A673 (cell line): ENCODE data around the gene PCDHA2. TPM values are rescaled to one million over a fixed set of nuclear protein-coding genes. Genes with fewer than 3 reads are reported as not detected.
"Not testable (repeated sequence)": the region's sequence is repeated elsewhere in the genome, so short reads cannot be mapped to it uniquely, and the experiment has no call there.

Experiments
- BruUV-seq: library from RNA; stranded (reverse); fragments of 400-500 nt; replicated peaks from 2 replicates; lab custom pipeline; 2021; lab: Mats Ljungman, UMichigan
- CTCF ChIA-PET: fragments of 300-600 bp; sonication (Branson Sonifier 250); formaldehyde crosslinking; loops from one replicate; lab custom pipeline; 2022; ENCODE audit warnings: antibody characterized with exemption; lab: Charles Lee
- POLR2A ChIA-PET: fragments of 300-600 bp; sonication (Branson Sonifier 250); formaldehyde crosslinking; loops from one replicate; lab custom pipeline; 2022; ENCODE audit warnings: antibody characterized with exemption; ENCODE audit not compliant: low non-redundant PET; lab: Charles Lee
- DNase-seq: peaks from one replicate; pipeline ENCODE4 v3.0.0-alpha.2; 2015; ENCODE audit warnings: low spot score
- H3K27ac ChIP-seq: fragments of 200-600 bp; sonication (generic); 2 replicates; pipeline ENCODE4 v1.5.1; 2016; ENCODE audit warnings: mixed run types, low read depth, mild to moderate bottlenecking, mixed read lengths, antibody characterized with exemption, low read length; ENCODE audit not compliant: poor library complexity, severe bottlenecking
- H3K27me3 ChIP-seq: fragments of 200-600 bp; sonication (generic); replicated peaks from 2 replicates; pipeline ENCODE4 v1.6.1; 2017; ENCODE audit warnings: mixed run types, low read depth, mild to moderate bottlenecking, mixed read lengths, antibody characterized with exemption, low read length; ENCODE audit not compliant: insufficient read depth, poor library complexity
- H3K36me3 ChIP-seq: fragments of 200-600 bp; sonication (generic); 2 replicates; pipeline ENCODE4 v1.6.1; 2016; ENCODE audit warnings: mixed run types, mild to moderate bottlenecking, mixed read lengths, antibody characterized with exemption, low read length; ENCODE audit not compliant: insufficient read depth, poor library complexity, severe bottlenecking
- H3K4me1 ChIP-seq: fragments of 200-600 bp; sonication (generic); 2 replicates; pipeline ENCODE4 v1.6.1; 2017; ENCODE audit warnings: mixed run types, mild to moderate bottlenecking, mixed read lengths, antibody characterized with exemption, low read length; ENCODE audit not compliant: insufficient read depth, poor library complexity, severe bottlenecking
- H3K4me3 ChIP-seq: fragments of 200-600 bp; sonication (generic); 2 replicates; pipeline ENCODE4 v1.5.1; 2016; ENCODE audit warnings: low read depth, mixed run types, mild to moderate bottlenecking, mixed read lengths, low read length; ENCODE audit not compliant: poor library complexity, severe bottlenecking
- H3K9me3 ChIP-seq: fragments of 200-600 bp; sonication (generic); 2 replicates; pipeline ENCODE4 v1.6.1; 2016; ENCODE audit warnings: mixed run types, low read depth, mild to moderate bottlenecking, mixed read lengths, antibody characterized with exemption, low read length; ENCODE audit not compliant: poor library complexity, severe bottlenecking
- CTCF ChIP-seq: fragments of 300-800, 200-600 bp; sonication (generic); conservative IDR thresholded peaks from 2 replicates; pipeline ENCODE4 v1.5.1; 2017; ENCODE audit warnings: low read depth, mild to moderate bottlenecking, antibody characterized with exemption, low read length, moderate library complexity, mixed read lengths
- EZH2 ChIP-seq: fragments of 200-600 bp; sonication (generic); IDR thresholded peaks from 2 replicates; pipeline ENCODE4 v1.6.1; 2017; ENCODE audit warnings: borderline replicate concordance, low read depth, mild to moderate bottlenecking, mixed read lengths, antibody characterized with exemption, low read length; ENCODE audit not compliant: poor library complexity, severe bottlenecking
- intact Hi-C: fragments of 100-400 bp; cut with micrococcal nuclease; formaldehyde crosslinking; loops from one replicate; pipeline ENCODE4 v1.10.0; 2022; ENCODE audit not compliant: unreplicated experiment
- total RNA-seq: library from RNA; stranded (reverse); gene quantifications from 2 replicates; pipeline ENCODE4 v1.2.3, GENCODE V29; 2021

Gene PCDHA2
- total RNA-seq, 1 experiment from 2014 or later, result 0.06 TPM

GRCh38 chr5:140806834-140807775 lies 12.5 kb downstream of the PCDHA2 start, which contains the start of gene PCDHA4:
Gene PCDHA4, plus strand, starts transcription at chr5:140807068.
- H3K4me3 ChIP-seq, result no peak within 1 kb of the TSS
- no peak for TF ChIP-seq EZH2
- TF ChIP-seq CTCF, result peak; percentile 64
- intact Hi-C loops, result no loop called here
- no peaks in the 10 kb centered on the region for H3K36me3 ChIP-seq
- peak; percentile 59 for DNase-seq
- CTCF ChIA-PET, result interaction anchor here (0.7 kb wide), 1 partner anchor 10 kb away, joined by 3 read pairs; no protein-coding TSS in a partner anchor
- H3K27me3 ChIP-seq, result no peaks in the 10 kb centered on the region
- no peaks in the 10 kb centered on the region for H3K4me1 ChIP-seq
- POLR2A ChIA-PET, result no interaction called here
- no TSS peak for BruUV-seq
- peaks cover 15% of the 10 kb centered on the region for H3K9me3 ChIP-seq
- H3K27ac ChIP-seq, result no peak within 1 kb of the TSS

GRCh38 chr5:140808241-140808888 lies 13.7 kb downstream of the PCDHA2 start:
- intact Hi-C loops, H3K4me1 ChIP-seq, BruUV-seq: not testable (repeated sequence)

GRCh38 chr5:140808889-140809291 lies 14.2 kb downstream of the PCDHA2 start:
- CTCF ChIA-PET, result no interaction called here
- intact Hi-C loops, result no loop called here

More at GRCh38 chr5:140808241-140808888, 13.7 kb downstream of the PCDHA2 start:
- DNase-seq, H3K27me3 ChIP-seq, H3K27ac ChIP-seq, H3K36me3 ChIP-seq, H3K9me3 ChIP-seq, H3K4me3 ChIP-seq, POLR2A ChIA-PET: not testable (repeated sequence)
- CTCF ChIA-PET, result interaction anchor here (0.7 kb wide), 1 partner anchor 9 kb away, joined by 3 read pairs; no protein-coding TSS in a partner anchor

More at GRCh38 chr5:140808889-140809291, 14.2 kb downstream of the PCDHA2 start:
- POLR2A ChIA-PET, result no interaction called here
- Histone ChIP-seq H3K36me3 (no peaks in the 10 kb centered on the region), H3K4me1 (no peaks in the 10 kb centered on the region), H3K27ac (no peak overlapping the region), H3K27me3 (no peaks in the 10 kb centered on the region), H3K9me3 (peaks cover 10% of the 10 kb centered on the region), H3K4me3 (no peak overlapping the region)
- TF ChIP-seq EZH2 (no peak), CTCF (no peak)
- no TSS peak for BruUV-seq
- DNase-seq, result no peak
